Cardiac muscle cell (in vitro differentiated cells and primary cell): ENCODE data around the gene VPS50. TPM values are rescaled to one million over a fixed set of nuclear protein-coding genes. Genes with fewer than 3 reads are reported as not detected.
"Not testable (repeated sequence)": the region's sequence is repeated elsewhere in the genome, so short reads cannot be mapped to it uniquely, and the experiment has no call there.

Source experiments
- DNase-seq, 2 donors: peaks; one replicate each; pipeline versions ENCODE4 v3.0.0 to v3.0.0-alpha.2; 2010 to 2017; ENCODE audit warnings: low read depth in 1 of 2, low spot score in 1 of 2
- H3K27ac ChIP-seq: fragments of 200-600 bp; sonication (generic); 2 replicates; pipeline ENCODE4 v1.5.1; 2016
- H3K27me3 ChIP-seq: fragments of 200-600 bp; sonication (generic); 2 replicates; pipeline ENCODE4 v1.6.0; 2016; ENCODE audit warnings: control low read depth
- H3K36me3 ChIP-seq: fragments of 200-600 bp; sonication (generic); 2 replicates; pipeline ENCODE4 v1.5.1; 2016; ENCODE audit warnings: control low read depth
- H3K4me1 ChIP-seq: fragments of 200-600 bp; sonication (generic); 2 replicates; pipeline ENCODE4 v1.8.1; 2017; ENCODE audit warnings: low read depth, mild to moderate bottlenecking, mixed run types
- H3K4me3 ChIP-seq: fragments of 200-600 bp; sonication (generic); 2 replicates; pipeline ENCODE4 v1.5.1; 2016; ENCODE audit warnings: mild to moderate bottlenecking
- H3K9me3 ChIP-seq: fragments of 200-600 bp; sonication (generic); 2 replicates; pipeline ENCODE4 v1.5.1; 2017; ENCODE audit warnings: low read depth, mild to moderate bottlenecking, control low read depth
- polyA plus RNA-seq: library from polyadenylated mRNA; unstranded; fragments of >200 nt; fragmentation: Nextera tagmentation; extraction: Ambion mirVana; gene quantifications from 2 replicates; pipeline ENCODE4 v1.2.1, GENCODE V29; 2016
- total RNA-seq: library from RNA; depleted of rRNA; stranded (reverse); fragments of >200 nt; gene quantifications from 2 replicates; pipeline ENCODE4 v1.2.3, GENCODE V29; 2016
- TF ChIP-seq, protein P1 (sequence below): IDR thresholded peaks from 2 replicates; pipeline ENCODE4 v1.5.1; 2012; ENCODE audit warnings: low read depth, mild to moderate bottlenecking, low read length

The VPS50 gene
- total and polyA plus RNA-seq, 2 experiments from 2014 or later: 14.9 to 22.2 TPM

DNA sequence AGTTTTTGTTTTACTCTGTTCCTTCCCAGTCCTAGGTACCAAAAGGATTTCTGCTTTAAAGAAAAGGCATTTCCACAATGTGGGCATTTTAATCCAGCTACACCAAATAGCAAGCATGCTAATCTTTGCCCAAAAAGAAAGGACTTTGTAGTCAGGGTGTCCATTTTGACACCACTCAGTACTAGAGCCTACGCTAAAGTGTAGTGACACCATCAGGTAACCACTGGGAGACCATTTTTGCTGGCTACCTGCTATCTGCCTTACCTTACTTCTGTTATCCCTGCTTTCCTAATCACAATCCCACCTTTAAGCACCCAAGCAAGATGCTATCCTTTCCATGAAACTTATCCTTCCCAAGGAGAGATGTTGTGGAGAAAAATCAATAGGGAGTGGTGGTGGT, 129.7 kb downstream of the VPS50 start:
- DNase-seq: no peak
- TF ChIP-seq, protein P1, sequence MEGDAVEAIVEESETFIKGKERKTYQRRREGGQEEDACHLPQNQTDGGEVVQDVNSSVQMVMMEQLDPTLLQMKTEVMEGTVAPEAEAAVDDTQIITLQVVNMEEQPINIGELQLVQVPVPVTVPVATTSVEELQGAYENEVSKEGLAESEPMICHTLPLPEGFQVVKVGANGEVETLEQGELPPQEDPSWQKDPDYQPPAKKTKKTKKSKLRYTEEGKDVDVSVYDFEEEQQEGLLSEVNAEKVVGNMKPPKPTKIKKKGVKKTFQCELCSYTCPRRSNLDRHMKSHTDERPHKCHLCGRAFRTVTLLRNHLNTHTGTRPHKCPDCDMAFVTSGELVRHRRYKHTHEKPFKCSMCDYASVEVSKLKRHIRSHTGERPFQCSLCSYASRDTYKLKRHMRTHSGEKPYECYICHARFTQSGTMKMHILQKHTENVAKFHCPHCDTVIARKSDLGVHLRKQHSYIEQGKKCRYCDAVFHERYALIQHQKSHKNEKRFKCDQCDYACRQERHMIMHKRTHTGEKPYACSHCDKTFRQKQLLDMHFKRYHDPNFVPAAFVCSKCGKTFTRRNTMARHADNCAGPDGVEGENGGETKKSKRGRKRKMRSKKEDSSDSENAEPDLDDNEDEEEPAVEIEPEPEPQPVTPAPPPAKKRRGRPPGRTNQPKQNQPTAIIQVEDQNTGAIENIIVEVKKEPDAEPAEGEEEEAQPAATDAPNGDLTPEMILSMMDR: no peak
- no peaks in the 10 kb centered on the region for H3K27me3 ChIP-seq
- no peaks in the 10 kb centered on the region for H3K4me1 ChIP-seq
- no peak overlapping the region for H3K4me3 ChIP-seq
- no peak overlapping the region for H3K27ac ChIP-seq
- no peaks in the 10 kb centered on the region for H3K36me3 ChIP-seq
- H3K9me3 ChIP-seq: no peaks in the 10 kb centered on the region

DNA sequence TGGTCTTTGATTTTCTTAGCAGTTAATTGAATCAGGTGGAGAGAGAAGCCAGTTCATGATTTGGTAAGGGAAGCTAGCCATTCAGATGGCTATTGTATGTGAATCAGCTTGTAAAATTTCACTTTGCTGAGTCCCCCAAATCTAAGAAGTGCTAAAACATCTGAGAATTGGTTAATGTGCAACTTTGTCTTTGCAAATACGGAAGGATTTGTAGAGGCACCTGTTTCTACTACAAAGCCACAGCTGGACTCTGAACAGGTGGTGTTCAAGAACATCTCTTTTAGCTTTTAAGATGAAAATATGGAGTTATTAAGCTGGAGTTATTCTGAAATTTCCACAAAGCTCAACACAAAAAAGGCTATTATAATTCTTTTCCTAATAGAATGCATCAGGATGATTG, 132.6 kb downstream of the VPS50 start:
- DNase-seq: no peak
- TF ChIP-seq, protein P1: no peak
- Histone ChIP-seq H3K9me3 (no peaks in the 10 kb centered on the region), H3K4me3 (no peak overlapping the region), H3K36me3 (no peaks in the 10 kb centered on the region), H3K27ac (no peak overlapping the region), H3K4me1 (no peaks in the 10 kb centered on the region), H3K27me3 (no peaks in the 10 kb centered on the region)

DNA sequence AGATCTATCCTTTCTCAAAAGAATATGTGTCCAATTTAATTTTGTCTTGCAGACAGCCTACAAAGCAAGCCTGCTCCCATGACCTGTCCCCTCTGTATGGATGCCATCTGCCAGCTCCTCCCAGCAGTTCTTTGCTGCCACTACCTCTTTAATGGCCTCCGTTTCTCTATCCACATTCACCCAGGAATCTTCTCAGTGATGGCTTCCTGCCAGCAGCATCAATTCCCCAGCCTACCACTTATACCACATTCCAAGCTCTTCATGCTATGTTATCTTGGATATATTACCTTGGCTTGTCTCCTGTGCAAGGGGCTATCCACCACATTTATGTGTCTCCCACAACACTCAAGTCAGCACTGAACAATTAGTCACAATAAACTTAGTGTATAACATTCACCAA, 133.2 kb downstream of the VPS50 start:
- Histone ChIP-seq H3K4me3 (no peak overlapping the region), H3K36me3 (no peaks in the 10 kb centered on the region), H3K27me3 (no peaks in the 10 kb centered on the region), H3K4me1 (no peaks in the 10 kb centered on the region), H3K27ac (no peak overlapping the region), H3K9me3 (no peaks in the 10 kb centered on the region)
- no peak for DNase-seq
- TF ChIP-seq, protein P1: no peak

DNA sequence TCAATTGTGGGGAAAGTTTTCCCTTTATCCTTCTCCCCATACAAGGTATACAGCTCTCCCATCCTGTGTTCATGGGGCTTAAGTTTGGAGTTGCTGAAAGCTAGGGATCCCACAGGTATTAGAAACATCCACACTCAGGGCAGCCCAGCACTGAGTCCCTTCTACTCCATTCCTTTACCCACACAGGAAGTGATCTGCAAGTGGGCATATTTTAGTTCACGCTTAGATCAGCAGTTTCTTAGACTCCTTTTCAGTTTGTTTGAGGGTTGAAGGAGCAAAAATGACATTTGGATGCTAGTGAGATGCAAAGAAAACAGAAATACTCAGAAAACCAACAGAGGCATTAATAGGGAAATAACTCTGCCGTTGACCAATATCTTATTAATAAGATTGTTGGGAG, 134.7 kb downstream of the VPS50 start:
- Histone ChIP-seq H3K9me3 (no peaks in the 10 kb centered on the region), H3K4me1 (no peaks in the 10 kb centered on the region), H3K36me3 (no peaks in the 10 kb centered on the region), H3K27ac (no peak overlapping the region), H3K27me3 (no peaks in the 10 kb centered on the region), H3K4me3 (no peak overlapping the region)
- no peak for DNase-seq
- TF ChIP-seq, protein P1: no peak

DNA sequence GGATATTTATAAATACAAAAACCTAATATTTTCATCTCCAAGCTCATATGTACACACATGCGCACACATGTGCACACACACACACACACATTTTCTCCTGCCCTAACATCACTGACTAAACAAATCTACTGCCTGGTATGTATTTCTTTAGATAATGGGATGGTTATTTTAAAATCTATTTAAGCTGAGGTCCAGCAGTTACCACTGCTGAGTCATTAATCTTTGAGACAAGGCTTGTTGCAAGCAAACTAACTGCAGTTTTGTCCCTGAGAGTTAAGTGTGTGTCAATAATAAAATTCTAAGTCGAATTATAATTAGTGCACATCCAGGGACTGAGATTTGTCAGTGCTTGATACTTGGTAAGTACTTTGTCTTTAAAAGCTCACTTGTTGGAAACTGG, 135.1 kb downstream of the VPS50 start:
- no peaks in the 10 kb centered on the region for H3K4me1 ChIP-seq
- H3K9me3 ChIP-seq: no peaks in the 10 kb centered on the region
- no peaks in the 10 kb centered on the region for H3K36me3 ChIP-seq
- H3K4me3 ChIP-seq: no peak overlapping the region
- H3K27ac ChIP-seq: no peak overlapping the region
- no peaks in the 10 kb centered on the region for H3K27me3 ChIP-seq
- DNase-seq: no peak
- TF ChIP-seq, protein P1: no peak

DNA sequence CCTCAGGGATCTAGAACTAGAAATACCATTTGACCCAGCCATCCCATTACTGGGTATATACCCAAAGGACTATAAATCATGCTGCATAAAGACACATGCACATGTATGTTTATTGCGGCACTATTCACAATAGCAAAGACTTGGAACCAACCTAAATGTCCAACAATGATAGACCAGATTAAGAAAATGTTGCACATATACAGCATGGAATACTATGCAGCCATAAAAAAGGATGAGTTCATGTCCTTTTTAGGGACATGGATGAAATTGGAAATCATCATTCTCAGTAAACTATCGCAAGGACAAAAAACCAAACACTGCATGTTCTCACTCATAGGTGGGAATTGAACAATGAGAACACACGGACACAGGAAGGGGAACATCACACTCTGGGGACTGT, 138.8 kb downstream of the VPS50 start:
- not testable (repeated sequence) for H3K4me3 ChIP-seq, DNase-seq, H3K36me3 ChIP-seq, H3K27ac ChIP-seq, H3K27me3 ChIP-seq, H3K9me3 ChIP-seq, H3K4me1 ChIP-seq
